Activated CD8-positive, alpha-beta T cell treated with anti-CD3 and anti-CD28 coated beads, Interleukin-2, amount 10 ng/mL, durations not matched to agents 7 days and 5 days (primary cell): ENCODE measurements around the gene COL27A1. TPM values are rescaled to one million over a fixed set of nuclear protein-coding genes. Genes with fewer than 3 reads are reported as not detected.

Experiments used
- ATAC-seq: fragments of 150-1000 bp; cut with Tn5 transposase; one replicate; pipeline ENCODE4 v1.10.0; 2021; ENCODE audit warnings: moderate library complexity
- CTCF ChIA-PET: fragments of 350-600 bp; sonication (Branson Sonifier 250); formaldehyde crosslinking; loops from one replicate; lab custom pipeline; 2021; ENCODE audit warnings: antibody characterized with exemption; lab: Charles Lee
- POLR2A ChIA-PET: fragments of 350-600 bp; sonication (Branson Sonifier 250); formaldehyde crosslinking; loops from one replicate; lab custom pipeline; 2021; ENCODE audit warnings: antibody characterized with exemption; lab: Charles Lee
- DNase-seq: peaks from one replicate; pipeline ENCODE4 v3.0.0-alpha.2; 2020
- H3K27ac Mint-ChIP-seq: one replicate; pipeline ENCODE4 v1.8.0; 2021; ENCODE audit warnings: mild to moderate bottlenecking, mixed read lengths
- H3K27me3 Mint-ChIP-seq: one replicate; pipeline ENCODE4 v1.8.0; 2021; ENCODE audit warnings: low read depth, mixed read lengths
- H3K36me3 Mint-ChIP-seq: one replicate; pipeline ENCODE4 v1.8.0; 2021; ENCODE audit warnings: low read depth, mixed read lengths
- H3K4me1 Mint-ChIP-seq: one replicate; pipeline ENCODE4 v1.8.0; 2021; ENCODE audit warnings: low read depth, mixed read lengths
- H3K4me3 Mint-ChIP-seq: one replicate; pipeline ENCODE4 v1.8.0; 2021; ENCODE audit warnings: mild to moderate bottlenecking, mixed read lengths
- H3K9me3 Mint-ChIP-seq: one replicate; pipeline ENCODE4 v1.8.0; 2022; ENCODE audit warnings: mixed read lengths; ENCODE audit not compliant: insufficient read depth
- total RNA-seq, 2 experiments: library from RNA; stranded (reverse); gene quantifications; one replicate each; pipeline ENCODE4 v1.2.3, GENCODE V29; 2021

Gene COL27A1
- total RNA-seq, 2 experiments from 2014 or later: 0.47 to 0.99 TPM

DNA sequence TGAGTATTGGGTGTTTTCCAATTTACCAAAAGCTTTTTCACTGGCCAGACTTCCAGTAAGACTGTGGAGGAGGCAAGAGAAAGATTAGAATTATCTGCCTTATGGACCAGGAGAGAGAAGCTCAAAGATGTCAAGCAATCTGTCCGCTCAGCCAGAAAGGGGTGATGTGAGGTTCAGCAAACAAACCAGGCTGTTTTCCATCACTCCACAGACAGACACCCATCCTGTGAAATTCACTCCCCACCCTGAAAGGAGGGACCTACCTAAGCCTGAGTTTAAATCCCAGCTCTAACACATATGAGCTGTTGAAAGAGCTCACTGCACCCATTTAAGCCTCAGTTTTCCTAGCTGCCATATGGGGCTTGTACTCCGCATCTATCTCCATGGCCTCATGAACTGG is 14.9 kb upstream of the COL27A1 start:
- DNase-seq: no peak

DNA sequence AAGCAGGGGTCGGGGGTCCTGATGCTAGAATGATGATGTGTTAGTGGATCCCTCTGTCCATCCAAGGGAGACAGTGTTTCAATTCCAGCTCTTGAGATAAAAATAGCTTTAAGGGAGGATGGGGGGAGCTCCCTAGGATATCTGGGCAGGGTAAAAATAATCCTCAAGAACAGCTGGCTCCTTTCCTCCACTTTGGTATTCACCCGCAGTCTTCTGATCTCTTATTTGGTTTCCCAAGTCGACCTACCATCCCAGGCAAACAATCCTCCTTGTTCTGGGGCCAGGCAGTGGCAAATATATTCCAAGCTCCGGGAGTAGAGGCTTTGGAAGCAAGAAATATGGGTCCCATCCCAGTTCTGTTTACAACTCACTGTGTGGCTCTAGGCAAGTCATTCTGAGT is 14.5 kb upstream of the COL27A1 start:
- Mint-ChIP-seq H3K27me3 (peaks cover 2% of the 10 kb centered on the region), H3K27ac (no peak overlapping the region), H3K4me3 (no peak overlapping the region), H3K36me3 (no peaks in the 10 kb centered on the region), H3K4me1 (no peaks in the 10 kb centered on the region), H3K9me3 (no peaks in the 10 kb centered on the region)
- CTCF ChIA-PET: interaction anchor here (1.1 to 1.7 kb wide), 3 partner anchors 14 to 150 kb away, joined by 3 to 7 read pairs (median 6); partner anchors contain the start of gene COL27A1
- DNase-seq (no peak), ATAC-seq (no peak)
- POLR2A ChIA-PET: interaction anchor here (0.7 kb wide), 1 partner anchor 413 kb away, joined by 3 read pairs; no protein-coding TSS in a partner anchor

More for the DNA sequence above, 14.9 kb upstream of the COL27A1 start:
- H3K36me3 Mint-ChIP-seq: no peaks in the 10 kb centered on the region
- no peak overlapping the region for H3K4me3 Mint-ChIP-seq
- ATAC-seq: no peak
- H3K4me1 Mint-ChIP-seq: no peaks in the 10 kb centered on the region
- CTCF ChIA-PET: interaction anchor here (1.5 kb wide), 1 partner anchor 151 kb away, joined by 7 read pairs; no protein-coding TSS in a partner anchor
- POLR2A ChIA-PET: no interaction called here
- no peak overlapping the region for H3K27ac Mint-ChIP-seq
- no peaks in the 10 kb centered on the region for H3K9me3 Mint-ChIP-seq
- H3K27me3 Mint-ChIP-seq: peaks cover 2% of the 10 kb centered on the region

GRCh38 chr9:114141553-114142402 is 13.6 kb upstream of the COL27A1 start:
- Mint-ChIP-seq H3K4me3 (no peak overlapping the region), H3K4me1 (no peaks in the 10 kb centered on the region), H3K27me3 (peaks cover 5% of the 10 kb centered on the region), H3K9me3 (no peaks in the 10 kb centered on the region), H3K27ac (no peak overlapping the region), H3K36me3 (no peaks in the 10 kb centered on the region)
- ChIA-PET CTCF (interaction anchor here (1.1 to 1.7 kb wide), 3 partner anchors 13 to 149 kb away, joined by 3 to 7 read pairs (median 6); partner anchors contain the start of gene COL27A1), POLR2A (no interaction called here)
- DNase-seq: no peak
- ATAC-seq: no peak

- ChIA-PET CTCF (interaction anchor here (2.6 kb wide), 1 partner anchor 148 kb away, joined by 9 read pairs; no protein-coding TSS in a partner anchor), POLR2A (no interaction called here)
- DNase-seq: no peak
- no peaks in the 10 kb centered on the region for H3K9me3 Mint-ChIP-seq
- no peaks in the 10 kb centered on the region for H3K36me3 Mint-ChIP-seq
- H3K27me3 Mint-ChIP-seq: peaks cover 7% of the 10 kb centered on the region
- no peak for ATAC-seq
- no peak overlapping the region for H3K4me3 Mint-ChIP-seq
- no peaks in the 10 kb centered on the region for H3K4me1 Mint-ChIP-seq
- no peak overlapping the region for H3K27ac Mint-ChIP-seq
Measured at GRCh38 chr9:114143234-114143633, 12.1 kb upstream of the COL27A1 start.

GRCh38 chr9:114146735-114147134 is 8.6 kb upstream of the COL27A1 start:
- Mint-ChIP-seq H3K36me3 (no peaks in the 10 kb centered on the region), H3K27me3 (peaks cover 18% of the 10 kb centered on the region), H3K4me1 (no peaks in the 10 kb centered on the region), H3K9me3 (no peaks in the 10 kb centered on the region), H3K27ac (no peak overlapping the region), H3K4me3 (no peak overlapping the region)
- ATAC-seq (no peak), DNase-seq (no peak)
- ChIA-PET POLR2A (no interaction called here), CTCF (interaction anchor here (0.7 to 1.0 kb wide), 2 partner anchors 8 to 63 kb away, joined by 3 read pairs; no protein-coding TSS in a partner anchor)

GRCh38 chr9:114149181-114149580 is 6.2 kb upstream of the COL27A1 start:
- ChIA-PET CTCF (no interaction called here), POLR2A (no interaction called here)
- Mint-ChIP-seq H3K4me1 (peaks cover under 1% of the 10 kb centered on the region), H3K36me3 (no peaks in the 10 kb centered on the region), H3K9me3 (no peaks in the 10 kb centered on the region), H3K4me3 (no peak overlapping the region), H3K27ac (no peak overlapping the region), H3K27me3 (peaks cover 28% of the 10 kb centered on the region)
- no peak for ATAC-seq
- no peak for DNase-seq

GRCh38 chr9:114149765-114150340 is 5.5 kb upstream of the COL27A1 start:
- DNase-seq (no peak), ATAC-seq (no peak)
- Mint-ChIP-seq H3K9me3 (no peaks in the 10 kb centered on the region), H3K4me3 (no peak overlapping the region), H3K36me3 (no peaks in the 10 kb centered on the region), H3K4me1 (peaks cover 7% of the 10 kb centered on the region), H3K27ac (no peak overlapping the region), H3K27me3 (peaks cover 35% of the 10 kb centered on the region)
- POLR2A ChIA-PET: no interaction called here
- CTCF ChIA-PET: no interaction called here

DNA sequence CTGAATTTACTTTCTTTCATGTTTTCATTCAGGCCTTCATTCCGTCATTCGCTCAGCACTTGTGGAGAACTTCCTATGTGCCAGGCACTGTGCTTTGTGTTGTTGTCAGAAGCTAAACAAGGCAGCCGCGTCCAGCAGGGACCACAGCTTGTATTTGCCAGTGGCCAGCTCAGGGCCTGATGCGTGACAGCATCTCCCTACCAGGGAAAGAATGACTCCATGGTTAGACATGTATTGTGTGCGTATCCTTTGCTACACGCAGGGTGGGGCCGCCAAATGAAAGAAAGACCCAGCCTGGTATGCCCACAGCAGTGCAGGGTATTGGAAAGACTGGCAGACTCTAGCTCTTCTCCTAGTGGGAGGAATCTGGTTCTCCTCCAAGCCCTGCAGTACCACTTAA is 4.7 kb upstream of the COL27A1 start:
- Mint-ChIP-seq H3K4me3 (no peak overlapping the region), H3K9me3 (no peaks in the 10 kb centered on the region), H3K36me3 (no peaks in the 10 kb centered on the region), H3K27me3 (peaks cover 40% of the 10 kb centered on the region), H3K4me1 (peaks cover 7% of the 10 kb centered on the region), H3K27ac (no peak overlapping the region)
- ChIA-PET POLR2A (no interaction called here), CTCF (no interaction called here)
- DNase-seq: no peak
- ATAC-seq: no peak

GRCh38 chr9:114151426-114151956 is 3.8 kb upstream of the COL27A1 start:
- Mint-ChIP-seq H3K36me3 (no peaks in the 10 kb centered on the region), H3K9me3 (no peaks in the 10 kb centered on the region), H3K27ac (no peak overlapping the region), H3K27me3 (peaks cover 40% of the 10 kb centered on the region), H3K4me1 (peaks cover 10% of the 10 kb centered on the region), H3K4me3 (no peak overlapping the region)
- POLR2A ChIA-PET: no interaction called here
- CTCF ChIA-PET: interaction anchor here (0.9 kb wide), 1 partner anchor 139 kb away, joined by 3 read pairs; no protein-coding TSS in a partner anchor
- DNase-seq (no peak), ATAC-seq (no peak)

DNA sequence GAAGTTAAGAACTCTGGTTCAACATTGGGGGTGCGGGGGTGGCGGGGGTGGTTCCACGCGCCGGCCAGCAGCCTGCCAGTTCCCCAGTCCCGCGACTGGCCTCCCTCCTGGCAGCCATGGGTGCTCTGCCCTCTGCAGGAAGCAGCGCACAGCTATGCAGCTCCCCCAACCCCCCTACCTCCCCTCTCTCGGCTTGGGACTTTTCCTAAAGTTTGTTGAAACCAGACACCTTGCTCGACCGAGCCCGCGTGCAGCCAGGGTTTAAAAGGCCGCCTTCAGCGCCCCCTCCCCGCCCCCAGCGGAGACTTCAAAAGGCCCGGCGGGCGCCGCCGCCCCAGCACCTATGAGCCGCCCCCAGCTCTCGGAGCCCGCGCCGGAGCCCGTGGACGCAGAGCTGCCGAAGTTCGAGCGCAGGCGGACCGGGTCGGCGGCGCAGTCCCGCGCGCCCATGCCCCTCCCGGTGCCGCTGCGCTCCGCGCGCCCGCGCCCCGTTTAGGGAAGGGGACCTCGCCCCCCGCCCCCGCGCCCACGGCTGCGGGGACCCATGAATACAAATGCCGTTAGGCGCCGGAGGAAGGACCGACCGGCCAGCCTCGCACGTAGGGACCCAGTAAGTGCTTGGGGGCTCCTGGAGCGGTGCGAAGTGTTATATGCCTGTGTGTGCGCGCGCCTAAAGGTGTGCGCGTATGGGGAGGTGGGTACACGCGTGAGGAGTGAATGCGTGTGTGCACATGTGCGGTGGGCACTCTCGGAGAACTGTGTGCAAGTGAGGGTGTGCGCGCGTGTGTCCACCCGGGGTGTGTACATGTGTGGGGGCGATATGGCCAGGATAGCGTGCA is 1.4 kb upstream of the COL27A1 start:
- ChIA-PET CTCF (interaction anchor here (1.1 to 6.1 kb wide), 7 partner anchors 12 to 137 kb away, joined by 3 to 42 read pairs (median 4); no protein-coding TSS in a partner anchor), POLR2A (no interaction called here)
- Mint-ChIP-seq H3K36me3 (no peaks in the 10 kb centered on the region), H3K4me1 (peaks cover 11% of the 10 kb centered on the region), H3K4me3 (no peak overlapping the region), H3K27ac (no peak overlapping the region), H3K27me3 (peaks cover 48% of the 10 kb centered on the region), H3K9me3 (no peaks in the 10 kb centered on the region)
- ATAC-seq: no peak
- DNase-seq: no peak

DNA sequence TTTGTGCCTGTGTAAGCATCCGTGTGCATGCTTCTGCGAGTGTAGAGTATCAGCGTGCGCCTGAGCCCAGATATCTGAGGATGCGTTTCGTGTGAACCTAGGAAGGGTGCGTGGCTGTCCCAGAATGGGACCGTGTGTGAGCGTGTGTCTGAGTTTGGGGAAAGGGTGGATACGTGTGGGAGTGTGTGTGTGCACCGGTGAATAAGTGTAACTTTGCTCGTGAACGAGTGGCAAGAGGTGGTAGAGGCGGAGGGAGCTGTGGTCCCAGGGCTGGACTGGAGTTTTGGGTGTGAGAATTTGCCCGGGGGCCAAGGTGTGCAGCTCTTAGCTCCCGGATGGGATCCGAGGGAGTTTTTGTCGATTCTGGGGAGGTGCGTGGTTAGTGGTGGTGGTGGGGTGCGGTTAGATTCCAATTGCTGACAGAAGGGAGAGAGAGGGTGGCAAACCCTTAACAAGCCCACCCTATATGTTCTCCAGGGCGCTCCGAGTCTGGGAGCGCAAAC is 686 bp upstream of the COL27A1 start:
- ChIA-PET CTCF (interaction anchor here (0.8 to 6.1 kb wide), 11 partner anchors 8 to 137 kb away, joined by 3 to 42 read pairs (median 3); no protein-coding TSS in a partner anchor), POLR2A (no interaction called here)
- Mint-ChIP-seq H3K27ac (no peak overlapping the region), H3K4me3 (peak overlapping the region; percentile 1), H3K36me3 (no peaks in the 10 kb centered on the region), H3K27me3 (peaks cover 47% of the 10 kb centered on the region), H3K4me1 (peaks cover 11% of the 10 kb centered on the region), H3K9me3 (no peaks in the 10 kb centered on the region)
- no peak for DNase-seq
- ATAC-seq: no peak
